Motor neuron (in vitro differentiated cells): ENCODE data around the gene BTNL9. TPM values are rescaled to one million over a fixed set of nuclear protein-coding genes. Genes with fewer than 3 reads are reported as not detected.
"Not testable (repeated sequence)": the region's sequence is repeated elsewhere in the genome, so short reads cannot be mapped to it uniquely, and the experiment has no call there.

Experiments
- ATAC-seq, 8 experiments: fragments of 200-7000 bp; cut with Tn5 transposase; replicated peaks in 6 of 8; 2 replicates each; pipeline ENCODE4 v1.8.0; 2021; ENCODE audit warnings: mild to moderate bottlenecking in 8 of 8, moderate library complexity in 8 of 8
- H3K27ac ChIP-seq, 2 donors: fragments of 250-450 bp; sonication (Bioruptor Pico); 2 replicates each; pipeline ENCODE4 v1.9.0; 2021; ENCODE audit warnings: antibody characterized with exemption in 2 of 2, mild to moderate bottlenecking in 2 of 2, moderate library complexity in 1 of 2
- H3K4me1 ChIP-seq, 2 donors: fragments of 250-450 bp; sonication (Bioruptor Pico); replicated peaks in 1 of 2; 2 replicates each; pipeline ENCODE4 v1.6.1; 2021; ENCODE audit warnings: antibody characterized with exemption in 2 of 2, mild to moderate bottlenecking in 2 of 2, moderate library complexity in 1 of 2
- H3K4me3 ChIP-seq, 5 donors: fragments of 250-450 bp; sonication (Bioruptor Pico); 2 replicates each; pipeline ENCODE4 v1.9.0; 2021; ENCODE audit warnings: antibody characterized with exemption in 5 of 5, mild to moderate bottlenecking in 5 of 5, moderate library complexity in 4 of 5
- WGBS, 10 experiments: fragments of 450-650 bp; shearing (Covaris generic); methylation state at CpG; one replicate each; pipeline ENCODE4 v1.0.0; 2022; 5-methylcytosine and 5-hydroxymethylcytosine counted together
- in situ Hi-C, 9 experiments: fragments of 400-800 bp; cut with MboI; loops; one replicate each; pipeline ENCODE4 v1.15.0; 2021; ENCODE audit warnings: low sequenced_read_pairs in 9 of 9, low pct_unique_long_range_greater_than_20kb in 2 of 9; ENCODE audit not compliant: unreplicated experiment in 9 of 9
- total RNA-seq, 8 experiments: library from RNA; unstranded; fragments of 300-600 nt; gene quantifications; 2 replicates each; pipeline versions ENCODE4 v1.2.3 to v1.2.4, GENCODE V29; 2022

The BTNL9 gene
- total RNA-seq, 8 experiments from 2014 or later, result 0.25 to 2.6 (median 1.1) TPM; not detected in 1

- in situ Hi-C loops, result no loop called here
- Histone ChIP-seq H3K4me3 (no peak overlapping the region), H3K27ac (no peak overlapping the region), H3K4me1 (no peaks in the 10 kb centered on the region)
- ATAC-seq, result no peak
These were observed 41.9 kb downstream of the BTNL9 start for GRCh38 chr5:181081989-181082388.

GRCh38 chr5:181084621-181085195 lies 44.6 kb downstream of the BTNL9 start:
- H3K4me1 ChIP-seq, result no peaks in the 10 kb centered on the region
- WGBS, 10 experiments, result 0 to 81% (median 46%) methylated on average over 1 to 16 of the region's 18 CpGs; no CpG with 5 or more reads in 2 of the 10 experiments
- ATAC-seq, result peak in 1 of 8 experiments; percentile 22
- H3K27ac ChIP-seq, result no peak overlapping the region
- in situ Hi-C loops, result no loop called here
- no peak overlapping the region for H3K4me3 ChIP-seq

- Histone ChIP-seq H3K4me3 (no peak overlapping the region), H3K4me1 (no peaks in the 10 kb centered on the region), H3K27ac (no peak overlapping the region)
- no peak for ATAC-seq
- in situ Hi-C loops, result no loop called here
- 25 to 58% (median 37%) methylated on average over 2 to 4 of the region's 17 CpGs; no CpG with 5 or more reads in 5 of the 10 experiments for WGBS, 10 experiments
These were observed 46.2 kb downstream of the BTNL9 start for GRCh38 chr5:181086026-181086883.

DNA sequence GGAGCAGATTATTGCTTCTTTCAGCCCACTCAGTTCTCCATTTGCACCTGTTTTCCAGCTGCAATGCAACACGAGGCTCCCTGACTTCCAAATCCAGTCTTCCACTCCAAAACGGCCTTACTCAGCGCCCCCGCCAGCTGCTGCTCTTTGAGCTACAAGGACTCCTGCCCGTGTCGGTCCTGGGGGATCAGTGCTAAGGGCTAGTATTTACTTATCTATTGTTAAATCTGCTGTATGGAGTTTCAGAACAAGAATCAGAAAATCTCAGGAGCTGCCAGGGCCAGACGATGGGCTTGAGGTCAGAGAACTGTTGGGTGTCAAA lies 46.8 kb downstream of the BTNL9 start:
- no peak overlapping the region for H3K4me3 ChIP-seq
- no peak overlapping the region for H3K27ac ChIP-seq
- in situ Hi-C loops, result no loop called here
- no peaks in the 10 kb centered on the region for H3K4me1 ChIP-seq
- ATAC-seq, result no peak
- 6 to 52% (median 37%) methylated on average over 2 to 6 of the region's 7 CpGs; no CpG with 5 or more reads in 4 of the 10 experiments for WGBS, 10 experiments

DNA sequence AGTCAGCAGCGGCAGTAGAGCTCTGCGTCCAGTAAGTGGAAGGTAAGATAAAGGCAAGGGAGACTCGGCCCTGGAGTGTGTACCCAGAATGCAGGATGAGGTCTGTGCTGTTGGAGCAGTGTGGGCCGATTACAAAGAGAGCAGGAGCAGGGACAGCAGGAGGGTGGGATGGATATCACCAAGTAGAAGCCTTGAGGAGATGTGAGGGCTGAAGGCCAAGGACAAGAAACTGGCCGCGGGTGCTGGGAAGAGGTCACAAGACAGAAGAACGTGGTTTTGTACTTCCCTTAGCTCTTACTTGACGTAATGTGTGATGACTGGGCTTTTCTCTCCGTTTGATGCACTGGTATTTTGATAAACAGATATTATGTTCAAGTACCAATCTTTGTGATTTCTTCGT lies 47.2 kb downstream of the BTNL9 start:
- 11 to 100% (median 75%) methylated on average over 1 to 8 of the region's 10 CpGs; no CpG with 5 or more reads in 1 of the 10 experiments for WGBS, 10 experiments
- Histone ChIP-seq H3K4me3 (no peak overlapping the region), H3K27ac (no peak overlapping the region), H3K4me1 (no peaks in the 10 kb centered on the region)
- no peak for ATAC-seq
- in situ Hi-C loops, result no loop called here

- ATAC-seq, result no peak
- H3K4me3 ChIP-seq, result no peak overlapping the region
- in situ Hi-C loops, result no loop called here
- WGBS, 10 experiments, result 0 to 58% (median 46%) methylated on average over 2 to 8 of the region's 10 CpGs; no CpG with 5 or more reads in 5 of the 10 experiments
- no peaks in the 10 kb centered on the region for H3K4me1 ChIP-seq
- H3K27ac ChIP-seq, result no peak overlapping the region
These were observed 48.2 kb downstream of the BTNL9 start for GRCh38 chr5:181088289-181088688.

- 33 to 85% (median 60%) methylated on average over 1 to 5 of the region's 7 CpGs; no CpG with 5 or more reads in 4 of the 10 experiments for WGBS, 10 experiments
- in situ Hi-C loops, result no loop called here
- Histone ChIP-seq H3K4me1 (no peaks in the 10 kb centered on the region), H3K27ac (no peak overlapping the region), H3K4me3 (no peak overlapping the region)
- ATAC-seq, result no peak
These were observed 52.4 kb downstream of the BTNL9 start for GRCh38 chr5:181092428-181092827.

- H3K4me1 ChIP-seq, in situ Hi-C loops, ATAC-seq, H3K4me3 ChIP-seq, H3K27ac ChIP-seq: not testable (repeated sequence)
- WGBS, 10 experiments, result no CpG with 5 or more reads among the region's 3 CpGs
These were observed 55.1 kb downstream of the BTNL9 start for GRCh38 chr5:181095162-181095561.

DNA sequence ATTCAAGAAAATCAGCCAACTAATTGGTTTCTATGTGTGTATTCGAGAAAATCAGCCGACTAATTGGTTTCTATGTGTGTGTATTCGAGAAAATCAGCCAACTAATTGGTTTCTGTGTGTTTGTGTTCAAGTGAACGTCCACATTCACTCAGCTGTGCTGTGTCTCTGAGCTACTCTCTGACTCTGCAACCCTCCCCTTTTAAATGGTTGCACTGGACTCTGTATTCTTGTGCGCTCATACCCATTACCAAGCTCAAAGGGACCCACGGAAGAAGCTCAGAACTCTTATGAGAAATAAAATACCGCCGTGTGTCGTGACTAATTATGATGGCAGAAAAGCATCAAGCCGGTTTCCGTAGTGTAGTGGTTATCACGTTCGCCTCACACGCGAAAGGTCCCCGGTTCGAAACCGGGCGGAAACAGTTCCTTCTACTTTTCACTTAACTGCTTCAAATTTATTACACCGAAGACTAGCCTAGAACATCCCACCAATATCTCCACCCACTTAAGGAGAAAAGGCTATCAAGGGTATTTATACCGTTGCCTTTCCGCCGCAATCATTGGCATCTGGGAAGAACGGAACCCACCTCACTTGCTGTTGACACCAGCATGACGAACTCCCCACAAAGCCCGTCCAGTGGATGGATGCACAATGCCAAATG lies 56.8 kb downstream of the BTNL9 start:
- H3K27ac ChIP-seq, H3K4me3 ChIP-seq, in situ Hi-C loops, H3K4me1 ChIP-seq: not testable (repeated sequence)
- ATAC-seq, result peak in 3 of 8 experiments; percentile 62 to 71 (median 66)
- no CpG with 5 or more reads among the region's 26 CpGs for WGBS, 10 experiments

GRCh38 chr5:181097383-181097753 lies 57.3 kb downstream of the BTNL9 start:
- H3K4me3 ChIP-seq, H3K27ac ChIP-seq, in situ Hi-C loops, ATAC-seq, H3K4me1 ChIP-seq: not testable (repeated sequence)
- WGBS, 10 experiments, result no CpG with 5 or more reads among the region's 26 CpGs

- ATAC-seq, result peak in 3 of 8 experiments; percentile 4 to 33 (median 6)
- H3K4me3 ChIP-seq, H3K4me1 ChIP-seq, H3K27ac ChIP-seq, in situ Hi-C loops: not testable (repeated sequence)
- no CpG with 5 or more reads among the region's 56 CpGs for WGBS, 10 experiments
These were observed 57.9 kb downstream of the BTNL9 start for GRCh38 chr5:181097759-181098491.

DNA sequence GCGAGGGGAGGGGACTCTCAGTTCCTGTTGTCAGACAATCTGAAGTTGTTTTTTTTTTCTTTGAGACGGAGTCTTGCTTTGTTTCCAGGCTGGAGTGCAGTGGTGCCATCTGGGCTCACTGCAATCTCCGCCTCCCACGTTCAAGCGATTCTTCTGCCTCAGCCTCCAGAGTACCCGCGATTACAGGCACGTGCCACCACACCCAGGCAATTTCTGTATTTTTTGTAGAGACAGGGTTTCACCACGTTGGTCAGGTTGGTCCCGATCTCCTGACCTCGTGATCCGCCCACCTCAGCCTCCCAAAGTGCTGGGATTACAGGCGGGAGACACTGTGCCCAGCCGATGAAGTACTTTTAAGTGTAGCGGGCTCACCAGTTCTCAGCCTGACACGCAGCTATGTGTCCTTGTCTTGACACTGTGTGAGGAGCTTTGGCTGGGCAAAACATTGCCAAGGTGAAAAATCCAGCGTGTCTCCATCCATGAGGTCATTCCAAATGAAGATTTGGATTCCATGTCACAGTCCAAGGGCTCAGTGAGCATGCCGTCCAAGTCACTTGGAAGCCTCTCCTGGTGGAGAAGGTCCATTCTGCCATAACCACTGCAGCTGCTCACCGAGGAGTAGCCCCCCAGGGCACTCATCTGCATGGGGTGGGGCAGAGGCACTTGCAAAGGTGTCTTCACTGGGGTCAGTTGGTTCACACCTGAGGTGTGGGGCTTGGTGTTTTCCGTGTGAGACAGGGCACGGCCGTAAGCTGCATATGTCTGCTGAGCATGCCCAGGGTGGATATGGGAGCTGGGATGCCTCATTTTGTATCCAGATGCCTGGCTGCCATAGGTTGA lies 58.9 kb downstream of the BTNL9 start:
- H3K27ac ChIP-seq, result no peak overlapping the region
- H3K4me1 ChIP-seq, result no peaks in the 10 kb centered on the region
- ATAC-seq, result no peak
- 0 to 30% (median 16%) methylated on average over 2 to 13 of the region's 22 CpGs; no CpG with 5 or more reads in 4 of the 10 experiments for WGBS, 10 experiments
- no peak overlapping the region for H3K4me3 ChIP-seq
- in situ Hi-C loops, result no loop called here
